ENCODE data around the gene STARD4.

Gene STARD4

GRCh38 chr5:111520908-111521307 is 8.6 kb upstream of the STARD4 start:
- DNase-seq: no peak

GRCh38 chr5:111518777-111519176 is 6.4 kb upstream of the STARD4 start:
- no peak for DNase-seq

- no peak for DNase-seq
Measured at GRCh38 chr5:111517853-111518501, 5.6 kb upstream of the STARD4 start.

- no peak for DNase-seq
Measured at GRCh38 chr5:111514087-111514486, 1.8 kb upstream of the STARD4 start.

GRCh38 chr5:111513131-111513520 is 791 bp upstream of the STARD4 start:
- DNase-seq: no peak

GRCh38 chr5:111511831-111512374 is 432 bp downstream of the STARD4 start:
- DNase-seq: peak in 1 of 2 experiments; percentile 73

GRCh38 chr5:111511174-111511830 is 1.0 kb downstream of the STARD4 start:
- DNase-seq: no peak

GRCh38 chr5:111509119-111509518 is 3.2 kb downstream of the STARD4 start:
- DNase-seq: no peak

GRCh38 chr5:111507276-111507675 is 5.1 kb downstream of the STARD4 start:
- no peak for DNase-seq

- DNase-seq: no peak
Measured at GRCh38 chr5:111505096-111505495, 7.2 kb downstream of the STARD4 start.

- DNase-seq: no peak
Measured at GRCh38 chr5:111502956-111503355, 9.4 kb downstream of the STARD4 start.

- DNase-seq: no peak
Measured at GRCh38 chr5:111498346-111498745, 14.0 kb downstream of the STARD4 start.

- no peak for DNase-seq
Measured at GRCh38 chr5:111495159-111495558, 17.2 kb downstream of the STARD4 start.

- no peak for DNase-seq
Measured at GRCh38 chr5:111494355-111494999, 17.9 kb downstream of the STARD4 start.

GRCh38 chr5:111493031-111493430 is 19.3 kb downstream of the STARD4 start:
- DNase-seq: no peak

GRCh38 chr5:111488353-111488752 is 24.0 kb downstream of the STARD4 start:
- DNase-seq: no peak

- DNase-seq: no peak
Measured at GRCh38 chr5:111486926-111487325, 25.4 kb downstream of the STARD4 start.

GRCh38 chr5:111486055-111486454 is 26.3 kb downstream of the STARD4 start:
- DNase-seq: no peak

- no peak for DNase-seq
Measured at GRCh38 chr5:111480346-111480745, 32.0 kb downstream of the STARD4 start.

- no peak for DNase-seq
Measured at GRCh38 chr5:111478898-111479297, 33.4 kb downstream of the STARD4 start.

- DNase-seq: no peak
Measured at GRCh38 chr5:111478266-111478665, 34.1 kb downstream of the STARD4 start.

GRCh38 chr5:111472579-111472978 is 39.8 kb downstream of the STARD4 start:
- DNase-seq: no peak

GRCh38 chr5:111472096-111472495 is 40.2 kb downstream of the STARD4 start:
- DNase-seq: no peak

GRCh38 chr5:111469903-111470302 is 42.4 kb downstream of the STARD4 start:
- no peak for DNase-seq
